Mesenchymal stem cell (in vitro differentiated cells and primary cell): ENCODE measurements around the gene PXDC1.

Experiments
- DNase-seq: peaks from one replicate; pipeline ENCODE4 v3.0.0-alpha.2; 2013
- H2AFZ ChIP-seq: one replicate; pipeline ENCODE4 v1.6.1; 2013; ENCODE audit warnings: low read depth, mild to moderate bottlenecking, control low read depth, inconsistent platforms, low read length, moderate library complexity
- H2AK5ac ChIP-seq: 2 replicates; pipeline ENCODE4 v1.6.1; 2013; ENCODE audit warnings: low read length, moderate library complexity, mild to moderate bottlenecking, inconsistent platforms; ENCODE audit not compliant: severe bottlenecking
- H2BK120ac ChIP-seq: one replicate; pipeline ENCODE4 v1.6.1; 2013; ENCODE audit warnings: low read depth, mild to moderate bottlenecking, inconsistent platforms, low read length, moderate library complexity
- H2BK12ac ChIP-seq, 2 experiments: one replicate each; pipeline ENCODE4 v1.6.1; 2013; ENCODE audit warnings: inconsistent platforms in 2 of 2, low read length in 2 of 2, mild to moderate bottlenecking in 2 of 2, moderate library complexity in 2 of 2, control low read depth in 1 of 2
- H2BK15ac ChIP-seq: one replicate; pipeline ENCODE4 v1.6.1; 2013; ENCODE audit warnings: mild to moderate bottlenecking, low read depth, inconsistent platforms; ENCODE audit not compliant: poor library complexity, severe bottlenecking
- H2BK5ac ChIP-seq: 2 replicates; pipeline ENCODE4 v1.6.1; 2013; ENCODE audit warnings: low read depth, mild to moderate bottlenecking, low read length, control low read depth, inconsistent platforms; ENCODE audit not compliant: poor library complexity, severe bottlenecking
- H3K14ac ChIP-seq, 2 experiments: one replicate each; pipeline ENCODE4 v1.6.1; 2013; ENCODE audit warnings: inconsistent platforms in 2 of 2, low read length in 2 of 2, control low read depth in 1 of 2, mild to moderate bottlenecking in 1 of 2, moderate library complexity in 1 of 2
- H3K18ac ChIP-seq, 2 experiments: one replicate each; pipeline ENCODE4 v1.6.1; 2013; ENCODE audit warnings: inconsistent platforms in 2 of 2, low read length in 2 of 2, control low read depth in 1 of 2, low read depth in 1 of 2, mild to moderate bottlenecking in 1 of 2
- H3K23ac ChIP-seq, 2 experiments: one replicate each; pipeline ENCODE4 v1.6.1; 2013; ENCODE audit warnings: inconsistent platforms in 2 of 2, low read length in 2 of 2, mild to moderate bottlenecking in 2 of 2, moderate library complexity in 2 of 2, control low read depth in 1 of 2
- H3K27ac ChIP-seq: 2 replicates; pipeline ENCODE4 v1.5.1; 2013; ENCODE audit warnings: mild to moderate bottlenecking, moderate library complexity, low read length, control low read depth, inconsistent platforms; ENCODE audit not compliant: poor library complexity, severe bottlenecking
- H3K27me3 ChIP-seq, 2 experiments: 2 replicates each; pipeline versions ENCODE4 v1.6.1 to v1.7.0; 2013; ENCODE audit warnings: low read length in 2 of 2, mild to moderate bottlenecking in 2 of 2, moderate library complexity in 2 of 2, control low read depth in 1 of 2, inconsistent platforms in 1 of 2; ENCODE audit not compliant: control insufficient read depth in 1 of 2, insufficient read depth in 1 of 2
- H3K36me3 ChIP-seq, 2 experiments: 2 replicates each; pipeline versions ENCODE4 v1.6.1 to v1.7.0; 2013; ENCODE audit warnings: low read length in 2 of 2, control low read depth in 1 of 2, inconsistent platforms in 1 of 2, low read depth in 1 of 2, mild to moderate bottlenecking in 1 of 2; ENCODE audit not compliant: insufficient read depth in 2 of 2, control insufficient read depth in 1 of 2
- H3K4ac ChIP-seq, 2 experiments: one replicate each; pipeline ENCODE4 v1.6.1; 2013; ENCODE audit warnings: inconsistent platforms in 2 of 2, low read length in 2 of 2, mild to moderate bottlenecking in 2 of 2, moderate library complexity in 2 of 2, control low read depth in 1 of 2, low read depth in 1 of 2
- H3K4me1 ChIP-seq: 2 replicates; pipeline ENCODE4 v1.6.1; 2013; ENCODE audit warnings: low read depth, low read length, control low read depth; ENCODE audit not compliant: control insufficient read depth, insufficient read depth
- H3K4me2 ChIP-seq: 2 replicates; pipeline ENCODE4 v1.6.1; 2013; ENCODE audit warnings: low read length, mild to moderate bottlenecking, inconsistent platforms; ENCODE audit not compliant: poor library complexity, severe bottlenecking
- H3K4me3 ChIP-seq, 2 experiments: 2 replicates each; pipeline versions ENCODE4 v1.5.1 to v1.7.0; 2013; ENCODE audit warnings: low read length in 2 of 2, mild to moderate bottlenecking in 2 of 2, control low read depth in 1 of 2, low read depth in 1 of 2; ENCODE audit not compliant: insufficient read depth in 1 of 2
- H3K79me1 ChIP-seq: replicated peaks from 2 replicates; pipeline ENCODE4 v1.6.1; 2013; ENCODE audit warnings: mild to moderate bottlenecking, control low read depth, low read length, inconsistent platforms; ENCODE audit not compliant: poor library complexity, severe bottlenecking
- H3K9ac ChIP-seq: 2 replicates; pipeline ENCODE4 v1.7.0; 2013; ENCODE audit warnings: mild to moderate bottlenecking, low read length, moderate library complexity
- H3K9me3 ChIP-seq: 2 replicates; pipeline ENCODE4 v1.7.0; 2013; ENCODE audit warnings: mild to moderate bottlenecking, low read length; ENCODE audit not compliant: control insufficient read depth
- H4K8ac ChIP-seq: one replicate; pipeline ENCODE4 v1.6.1; 2013; ENCODE audit warnings: inconsistent platforms, mild to moderate bottlenecking, low read length, moderate library complexity
- H4K91ac ChIP-seq: one replicate; pipeline ENCODE4 v1.6.1; 2013; ENCODE audit warnings: mild to moderate bottlenecking, low read length, inconsistent platforms
- WGBS: methylation state at CpG from one replicate; pipeline ENCODE4 v1.1.7; 2013; ENCODE audit warnings: mixed read lengths; 5-methylcytosine and 5-hydroxymethylcytosine counted together

The PXDC1 gene

DNA sequence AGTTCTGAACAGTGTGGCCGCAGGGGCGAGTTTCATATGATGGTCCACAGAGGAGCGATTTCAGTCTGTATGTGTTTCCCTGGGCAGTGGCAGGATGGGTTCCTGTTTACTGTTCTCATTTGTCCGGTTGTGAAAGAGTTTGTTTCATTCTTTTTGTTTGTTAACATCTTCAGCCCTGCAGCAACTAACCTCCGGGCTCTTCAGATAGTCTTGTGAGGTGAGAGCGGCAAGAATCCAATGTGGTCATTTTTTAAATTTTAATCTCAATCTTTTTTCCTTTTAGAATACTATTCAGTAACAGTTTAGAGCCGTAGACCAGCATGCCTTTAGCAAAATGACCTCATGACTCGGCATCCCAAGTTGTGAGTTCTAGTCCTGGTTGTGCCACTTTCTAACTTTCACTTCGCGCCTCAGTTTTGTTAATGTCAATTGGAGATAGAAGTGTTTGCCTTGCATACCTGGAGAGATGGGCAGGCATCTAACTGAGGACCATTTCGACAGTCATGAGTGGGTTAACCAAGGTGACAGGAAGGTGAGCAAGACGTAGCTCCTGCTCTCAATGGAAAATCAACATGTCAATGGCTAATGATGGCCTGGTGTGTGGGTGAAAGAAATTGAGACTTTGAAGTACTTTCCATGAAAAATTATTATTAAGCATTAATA lies 38.5 kb upstream of the PXDC1 start:
- H2BK15ac ChIP-seq, result no peak overlapping the region
- no peak overlapping the region for H4K91ac ChIP-seq
- no peak overlapping the region for H3K23ac ChIP-seq
- no peak for DNase-seq
- no peak overlapping the region for H2BK120ac ChIP-seq
- no peak overlapping the region for H3K9ac ChIP-seq
- no peaks in the 10 kb centered on the region for H3K36me3 ChIP-seq
- no peak overlapping the region for H2AFZ ChIP-seq
- no peak overlapping the region for H3K4ac ChIP-seq
- H3K79me1 ChIP-seq, result no peaks in the 10 kb centered on the region
- WGBS, result 94% methylated on average over 10 of the region's 12 CpGs
- no peak overlapping the region for H4K8ac ChIP-seq
- H3K27ac ChIP-seq, result no peak overlapping the region
- H2AK5ac ChIP-seq, result peak overlapping the region; percentile 54
- H3K4me2 ChIP-seq, result no peak overlapping the region
- no peak overlapping the region for H3K4me3 ChIP-seq
- H2BK12ac ChIP-seq, result no peak overlapping the region
- H3K27me3 ChIP-seq, result no peaks in the 10 kb centered on the region
- no peak overlapping the region for H3K18ac ChIP-seq
- no peak overlapping the region for H2BK5ac ChIP-seq
- no peaks in the 10 kb centered on the region for H3K9me3 ChIP-seq
- H3K4me1 ChIP-seq, result peaks cover 8% of the 10 kb centered on the region
- H3K14ac ChIP-seq, result no peak overlapping the region

DNA sequence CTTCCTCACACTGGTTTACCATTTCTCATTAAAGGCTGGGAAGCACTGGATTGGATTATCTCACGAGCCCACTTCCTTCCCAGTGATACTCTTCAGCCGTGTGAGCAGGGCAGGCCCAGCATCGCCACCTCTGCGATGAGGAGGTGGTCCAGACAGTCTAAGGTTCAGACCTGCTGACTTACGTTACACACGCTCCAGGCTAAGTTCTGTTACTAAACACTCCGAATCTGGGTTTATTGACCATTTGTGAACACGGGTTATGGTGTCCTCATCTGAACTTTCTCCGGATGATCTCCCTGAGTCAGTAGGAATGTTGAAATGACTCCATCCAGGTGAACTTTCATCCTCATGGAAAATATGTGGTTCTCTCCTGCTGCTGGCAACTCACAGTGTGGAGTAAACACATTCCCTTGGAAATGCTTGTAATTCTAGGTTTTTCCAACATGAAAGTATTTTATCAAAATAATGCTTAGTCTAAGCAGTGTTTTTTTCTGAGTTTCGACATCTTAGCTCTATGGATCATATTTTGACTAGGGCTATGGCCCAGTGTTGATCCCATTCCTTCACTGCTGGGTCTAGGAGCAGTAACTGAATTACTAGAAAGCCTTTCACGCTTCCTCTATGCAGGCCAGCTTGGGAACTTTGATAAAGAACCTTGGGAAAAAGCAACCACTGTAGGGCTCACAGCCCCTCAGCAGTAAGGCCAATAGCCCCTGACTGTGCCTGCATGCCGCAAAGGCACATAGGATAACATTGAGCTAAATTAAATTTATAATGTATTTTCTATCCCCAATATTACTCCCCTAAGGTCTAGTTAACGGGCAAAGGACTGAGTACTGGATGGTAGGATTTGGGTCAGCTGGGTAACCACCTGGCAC lies 37.7 kb upstream of the PXDC1 start:
- Histone ChIP-seq H4K8ac (no peak overlapping the region), H2BK120ac (no peak overlapping the region), H2AK5ac (no peak overlapping the region), H2BK15ac (no peak overlapping the region), H3K4ac (no peak overlapping the region), H3K27ac (no peak overlapping the region), H3K4me1 (peaks cover 8% of the 10 kb centered on the region), H4K91ac (no peak overlapping the region), H3K9me3 (no peaks in the 10 kb centered on the region), H3K27me3 (no peaks in the 10 kb centered on the region), H3K9ac (no peak overlapping the region), H2BK12ac (no peak overlapping the region), H3K23ac (no peak overlapping the region), H3K14ac (no peak overlapping the region), H3K4me3 (no peak overlapping the region), H3K36me3 (no peaks in the 10 kb centered on the region), H2AFZ (no peak overlapping the region), H2BK5ac (no peak overlapping the region), H3K79me1 (no peaks in the 10 kb centered on the region), H3K18ac (no peak overlapping the region), H3K4me2 (no peak overlapping the region)
- peak; percentile 34 for DNase-seq
- WGBS, result 87% methylated on average over 12 of the region's 13 CpGs

DNA sequence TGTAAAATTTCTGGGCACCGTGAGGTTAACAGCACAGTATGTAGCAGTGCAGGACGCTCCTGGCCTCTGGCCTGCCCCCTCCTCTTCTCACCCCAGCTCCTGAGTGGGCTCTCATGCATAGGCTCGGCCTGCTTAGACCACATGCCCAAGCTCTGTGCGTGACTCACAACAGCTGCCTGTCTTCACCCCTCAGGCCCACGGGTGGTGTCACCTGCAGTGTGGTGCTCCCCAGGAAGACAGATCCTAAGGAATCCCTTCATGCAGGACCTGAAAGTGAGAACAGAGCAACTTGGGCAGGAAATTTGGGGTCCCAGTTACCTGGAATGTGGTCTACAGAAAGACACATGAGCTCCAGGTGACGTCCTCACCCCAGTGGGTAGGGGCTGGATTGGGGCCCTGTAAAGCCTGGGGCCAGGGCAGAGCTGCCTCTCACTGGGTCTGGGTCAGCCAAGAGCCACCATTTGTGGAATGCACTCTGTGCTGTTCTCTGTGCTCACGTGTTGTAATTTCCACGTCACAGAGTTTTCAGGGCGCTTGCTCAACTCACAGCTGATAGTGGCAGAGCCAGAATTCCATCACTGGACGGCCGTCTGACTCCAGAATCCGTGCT lies 37.0 kb upstream of the PXDC1 start:
- Histone ChIP-seq H3K14ac (peak overlapping the region in 1 of 2 experiments; percentile 44), H4K8ac (no peak overlapping the region), H3K4me3 (no peak overlapping the region), H2AK5ac (no peak overlapping the region), H3K9ac (no peak overlapping the region), H2BK120ac (no peak overlapping the region), H3K4ac (no peak overlapping the region), H2AFZ (no peak overlapping the region), H3K27me3 (no peaks in the 10 kb centered on the region), H3K36me3 (no peaks in the 10 kb centered on the region), H3K18ac (no peak overlapping the region), H3K4me1 (peaks cover 8% of the 10 kb centered on the region), H3K9me3 (no peaks in the 10 kb centered on the region), H3K27ac (no peak overlapping the region), H3K23ac (no peak overlapping the region), H2BK15ac (no peak overlapping the region), H2BK12ac (no peak overlapping the region), H4K91ac (no peak overlapping the region), H2BK5ac (no peak overlapping the region), H3K4me2 (no peak overlapping the region), H3K79me1 (no peaks in the 10 kb centered on the region)
- no peak for DNase-seq
- 86% methylated on average over 12 of the region's 12 CpGs for WGBS

DNA sequence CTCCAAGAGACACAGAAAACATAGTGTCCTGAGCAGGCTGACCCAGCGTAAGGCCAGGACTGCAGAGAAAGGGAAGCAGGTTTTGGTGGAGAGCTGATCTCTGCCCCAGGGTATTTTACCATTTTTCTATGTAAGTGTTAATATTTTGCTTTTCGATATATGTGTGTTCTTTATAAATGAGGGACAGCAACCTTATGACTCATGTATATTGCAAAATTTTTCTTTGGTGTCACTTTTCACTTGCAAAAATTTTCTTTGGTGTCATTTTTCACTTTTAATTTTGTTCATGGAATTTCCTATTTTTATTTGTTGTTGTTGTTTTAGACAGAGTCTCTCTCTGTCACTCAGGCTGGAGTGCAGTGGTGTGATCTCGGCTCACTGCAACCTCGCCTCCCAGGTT lies 34.6 kb upstream of the PXDC1 start:
- H3K79me1 ChIP-seq, result no peaks in the 10 kb centered on the region
- H3K18ac ChIP-seq, result no peak overlapping the region
- H3K4me3 ChIP-seq, result no peak overlapping the region
- no peak overlapping the region for H3K23ac ChIP-seq
- H2BK5ac ChIP-seq, result no peak overlapping the region
- DNase-seq, result no peak
- no peak overlapping the region for H3K9ac ChIP-seq
- no peak overlapping the region for H2BK12ac ChIP-seq
- no peak overlapping the region for H2AFZ ChIP-seq
- H3K9me3 ChIP-seq, result no peaks in the 10 kb centered on the region
- no peak overlapping the region for H3K4ac ChIP-seq
- no peak overlapping the region for H3K14ac ChIP-seq
- peaks cover 10% of the 10 kb centered on the region for H3K4me1 ChIP-seq
- H3K4me2 ChIP-seq, result no peak overlapping the region
- 72% methylated on average over 3 of the region's 4 CpGs for WGBS
- H4K8ac ChIP-seq, result no peak overlapping the region
- no peak overlapping the region for H2BK120ac ChIP-seq
- no peak overlapping the region for H4K91ac ChIP-seq
- no peak overlapping the region for H2BK15ac ChIP-seq
- H3K27me3 ChIP-seq, result peaks cover 0 to 4% of the 10 kb centered on the region in 2 experiments
- no peak overlapping the region for H2AK5ac ChIP-seq
- H3K27ac ChIP-seq, result no peak overlapping the region
- H3K36me3 ChIP-seq, result no peaks in the 10 kb centered on the region
